ENCODE data around the gene BMP2K.

DNA sequence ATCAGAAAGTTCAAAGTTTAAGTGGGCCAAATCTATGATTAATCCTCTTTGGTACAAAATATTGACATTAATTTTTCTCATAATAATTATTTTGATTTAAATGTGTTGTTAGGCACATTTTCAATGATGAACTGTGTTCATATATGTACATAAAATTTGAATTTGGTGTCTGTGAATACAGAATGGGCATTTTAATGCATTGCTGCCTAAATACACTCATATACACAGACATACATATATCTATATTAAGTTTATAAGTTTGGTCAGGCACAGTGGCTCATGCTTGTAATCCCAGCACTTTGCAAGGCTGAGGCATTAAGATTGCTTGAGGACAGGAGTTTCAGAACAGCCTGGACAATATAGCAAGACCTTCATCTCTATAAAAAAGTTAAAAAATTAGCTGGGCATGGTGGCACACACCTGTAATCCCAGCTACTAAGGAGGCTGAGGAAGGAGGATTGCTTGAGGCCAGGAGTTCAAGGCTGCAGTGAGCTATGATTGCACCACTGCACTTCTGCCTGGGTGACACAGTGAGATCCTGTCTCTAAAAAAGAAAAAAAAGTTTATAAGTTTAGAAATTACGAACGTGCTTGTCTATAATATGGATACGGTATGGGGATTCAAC is 12.3 kb upstream of the BMP2K start:
- TF ChIP-seq CTCF (IDR thresholded peaks at IDR 0.05; ENCODE audit: low read depth, low read length, missing input control) (no peak), MAX (IDR thresholded peaks at IDR 0.05) (no peak), RAD21 (IDR thresholded peaks at IDR 0.05) (no peak), JUND (IDR thresholded peaks at IDR 0.05) (no peak), EGR1 (IDR thresholded peaks at IDR 0.05; ENCODE audit: low read depth in 2 of 2) (no peak)
